ENCODE results near the gene MARCKS. TPM values are rescaled to one million over a fixed set of nuclear protein-coding genes. Genes with fewer than 3 reads are reported as not detected.

The MARCKS gene
- total RNA-seq, 1 donor from 2014 or later = 163 TPM

- Histone ChIP-seq H2AFZ (replicated peaks) (no peak overlapping the region), H3K27me3 (no peaks in the 10 kb centered on the region), H3K79me2 (ENCODE audit: low read depth) (no peaks in the 10 kb centered on the region), H3F3A (ENCODE audit: low read depth) (no peaks in the 10 kb centered on the region), H3K27ac (no peak overlapping the region), H3K4me2 (no peak overlapping the region), H3K9me3 (ENCODE audit: low read depth) (no peaks in the 10 kb centered on the region), H3K9ac (no peak overlapping the region), H3K4me3 (no peak overlapping the region), H4K20me1 (ENCODE audit: low read depth) (no peaks in the 10 kb centered on the region), H3K4me1 (peaks cover 8% of the 10 kb centered on the region), H3K36me3 (no peaks in the 10 kb centered on the region)
- H3K27ac Mint-ChIP-seq = no peak overlapping the region
- no peak overlapping the region for H3K4me3 Mint-ChIP-seq
- TF ChIP-seq EZH2 (IDR thresholded peaks at IDR 0.05) (no peak), EZH2phosphoT487 (IDR thresholded peaks at IDR 0.05) (no peak), CTCF (IDR thresholded peaks at IDR 0.05) (no peak)
- no peaks in the 10 kb centered on the region for H3K9me3 Mint-ChIP-seq
- no peaks in the 10 kb centered on the region for H3K36me3 Mint-ChIP-seq
- H3K27me3 Mint-ChIP-seq (ENCODE audit: insufficient read depth, low read depth) = peaks cover 2% of the 10 kb centered on the region
- peaks cover 11% of the 10 kb centered on the region for H3K4me1 Mint-ChIP-seq
- DNase-seq (ENCODE audit: low spot score) = no peak
These were observed 15.0 kb upstream of the MARCKS start for GRCh38 chr6:113842165-113842564.

GRCh38 chr6:113843500-113844073 lies 13.6 kb upstream of the MARCKS start:
- peak; percentile 28 for DNase-seq (ENCODE audit: low spot score)
- Mint-ChIP-seq H3K4me1 (peaks cover 13% of the 10 kb centered on the region), H3K9me3 (no peaks in the 10 kb centered on the region), H3K4me3 (no peak overlapping the region), H3K36me3 (no peaks in the 10 kb centered on the region), H3K27me3 (ENCODE audit: insufficient read depth, low read depth) (peaks cover 2% of the 10 kb centered on the region), H3K27ac (no peak overlapping the region)
- no peak overlapping the region for H3K4me2 ChIP-seq
- H3K27me3 ChIP-seq = no peaks in the 10 kb centered on the region
- H3K4me1 ChIP-seq = no peaks in the 10 kb centered on the region
- no peak overlapping the region for H3K9ac ChIP-seq
- no peaks in the 10 kb centered on the region for H4K20me1 ChIP-seq (ENCODE audit: low read depth)
- TF ChIP-seq CTCF (IDR thresholded peaks at IDR 0.05) (no peak), EZH2 (IDR thresholded peaks at IDR 0.05) (no peak)
- H3K4me3 ChIP-seq = no peak overlapping the region
- H3K79me2 ChIP-seq (ENCODE audit: low read depth) = no peaks in the 10 kb centered on the region
- no peak overlapping the region for H3K27ac ChIP-seq
- H3K9me3 ChIP-seq (ENCODE audit: low read depth) = no peaks in the 10 kb centered on the region
- H3K36me3 ChIP-seq = no peaks in the 10 kb centered on the region
- no peaks in the 10 kb centered on the region for H3F3A ChIP-seq (ENCODE audit: low read depth)
- H2AFZ ChIP-seq (replicated peaks) = no peak overlapping the region

GRCh38 chr6:113846577-113846976 lies 10.6 kb upstream of the MARCKS start:
- Histone ChIP-seq H3K4me1 (no peaks in the 10 kb centered on the region), H2AFZ (replicated peaks) (no peak overlapping the region), H3K36me3 (no peaks in the 10 kb centered on the region), H3K79me2 (ENCODE audit: low read depth) (no peaks in the 10 kb centered on the region), H3K9me3 (ENCODE audit: low read depth) (no peaks in the 10 kb centered on the region), H3K9ac (no peak overlapping the region), H3K27me3 (no peaks in the 10 kb centered on the region), H3K4me2 (no peak overlapping the region), H4K20me1 (ENCODE audit: low read depth) (no peaks in the 10 kb centered on the region), H3K4me3 (no peak overlapping the region), H3K27ac (no peak overlapping the region), H3F3A (ENCODE audit: low read depth) (no peaks in the 10 kb centered on the region)
- Mint-ChIP-seq H3K27me3 (ENCODE audit: insufficient read depth, low read depth) (peaks cover 2% of the 10 kb centered on the region), H3K36me3 (no peaks in the 10 kb centered on the region), H3K9me3 (no peaks in the 10 kb centered on the region), H3K4me1 (peaks cover 17% of the 10 kb centered on the region), H3K4me3 (no peak overlapping the region), H3K27ac (peak overlapping the region; percentile 55)
- TF ChIP-seq CTCF (IDR thresholded peaks at IDR 0.05) (no peak), EZH2phosphoT487 (IDR thresholded peaks at IDR 0.05) (no peak), EZH2 (IDR thresholded peaks at IDR 0.05) (no peak)
- no peak for DNase-seq (ENCODE audit: low spot score)
